ENCODE results near the gene USP20. TPM values are rescaled to one million over a fixed set of nuclear protein-coding genes. Genes with fewer than 3 reads are reported as not detected.
A peak's percentile ranks its signal among the peaks of the same experiment; 100 is the strongest.

Gene USP20
- total and polyA plus RNA-seq, 2 experiments from 2014 or later = 32.7 to 47.3 TPM

DNA sequence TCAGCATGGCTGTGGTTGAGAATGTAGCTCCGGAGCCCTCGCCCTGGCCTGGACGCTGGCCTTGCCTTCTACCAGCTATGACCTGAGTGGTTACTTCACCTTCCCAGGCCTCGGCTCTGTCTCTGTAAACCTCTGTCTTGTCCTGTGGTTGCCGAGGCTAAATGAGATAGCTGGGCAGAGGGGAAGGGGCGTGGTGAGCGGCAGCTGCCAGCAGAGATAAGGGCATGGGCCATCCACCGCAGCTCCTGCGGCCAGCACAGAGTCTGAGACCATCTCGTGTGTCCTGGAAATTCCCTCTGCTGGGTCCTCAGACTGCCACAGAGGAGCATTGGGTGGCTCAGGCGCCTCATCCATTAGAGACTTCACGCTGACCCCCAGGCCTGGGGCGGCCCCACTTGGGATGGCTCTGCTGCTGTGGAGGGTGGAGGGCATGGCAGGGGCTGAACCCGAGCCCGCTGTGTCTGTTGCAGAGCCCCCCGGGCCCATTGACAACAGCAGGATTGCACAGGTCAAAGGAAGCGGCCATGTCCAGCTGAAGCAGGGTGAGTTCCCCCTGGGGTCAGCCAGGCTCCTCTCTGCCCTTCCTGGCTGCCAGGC is 43.9 kb downstream of the USP20 start:
- H3K27ac ChIP-seq = no peak overlapping the region
- no peak for DNase-seq (ENCODE audit: low read depth in 1 of 2, low spot score in 1 of 2)
- H3K4me3 ChIP-seq = no peak overlapping the region
- peaks cover 5% of the 10 kb centered on the region for H3K4me1 ChIP-seq (ENCODE audit: low read depth)
- H3K9me3 ChIP-seq (ENCODE audit: low read depth) = no peaks in the 10 kb centered on the region
- H3K36me3 ChIP-seq = peaks cover 8% of the 10 kb centered on the region
- TF ChIP-seq, protein P1, sequence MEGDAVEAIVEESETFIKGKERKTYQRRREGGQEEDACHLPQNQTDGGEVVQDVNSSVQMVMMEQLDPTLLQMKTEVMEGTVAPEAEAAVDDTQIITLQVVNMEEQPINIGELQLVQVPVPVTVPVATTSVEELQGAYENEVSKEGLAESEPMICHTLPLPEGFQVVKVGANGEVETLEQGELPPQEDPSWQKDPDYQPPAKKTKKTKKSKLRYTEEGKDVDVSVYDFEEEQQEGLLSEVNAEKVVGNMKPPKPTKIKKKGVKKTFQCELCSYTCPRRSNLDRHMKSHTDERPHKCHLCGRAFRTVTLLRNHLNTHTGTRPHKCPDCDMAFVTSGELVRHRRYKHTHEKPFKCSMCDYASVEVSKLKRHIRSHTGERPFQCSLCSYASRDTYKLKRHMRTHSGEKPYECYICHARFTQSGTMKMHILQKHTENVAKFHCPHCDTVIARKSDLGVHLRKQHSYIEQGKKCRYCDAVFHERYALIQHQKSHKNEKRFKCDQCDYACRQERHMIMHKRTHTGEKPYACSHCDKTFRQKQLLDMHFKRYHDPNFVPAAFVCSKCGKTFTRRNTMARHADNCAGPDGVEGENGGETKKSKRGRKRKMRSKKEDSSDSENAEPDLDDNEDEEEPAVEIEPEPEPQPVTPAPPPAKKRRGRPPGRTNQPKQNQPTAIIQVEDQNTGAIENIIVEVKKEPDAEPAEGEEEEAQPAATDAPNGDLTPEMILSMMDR (IDR thresholded peaks at IDR 0.05; ENCODE audit: low read depth, low read length) = no peak
- H3K27me3 ChIP-seq = no peaks in the 10 kb centered on the region

DNA sequence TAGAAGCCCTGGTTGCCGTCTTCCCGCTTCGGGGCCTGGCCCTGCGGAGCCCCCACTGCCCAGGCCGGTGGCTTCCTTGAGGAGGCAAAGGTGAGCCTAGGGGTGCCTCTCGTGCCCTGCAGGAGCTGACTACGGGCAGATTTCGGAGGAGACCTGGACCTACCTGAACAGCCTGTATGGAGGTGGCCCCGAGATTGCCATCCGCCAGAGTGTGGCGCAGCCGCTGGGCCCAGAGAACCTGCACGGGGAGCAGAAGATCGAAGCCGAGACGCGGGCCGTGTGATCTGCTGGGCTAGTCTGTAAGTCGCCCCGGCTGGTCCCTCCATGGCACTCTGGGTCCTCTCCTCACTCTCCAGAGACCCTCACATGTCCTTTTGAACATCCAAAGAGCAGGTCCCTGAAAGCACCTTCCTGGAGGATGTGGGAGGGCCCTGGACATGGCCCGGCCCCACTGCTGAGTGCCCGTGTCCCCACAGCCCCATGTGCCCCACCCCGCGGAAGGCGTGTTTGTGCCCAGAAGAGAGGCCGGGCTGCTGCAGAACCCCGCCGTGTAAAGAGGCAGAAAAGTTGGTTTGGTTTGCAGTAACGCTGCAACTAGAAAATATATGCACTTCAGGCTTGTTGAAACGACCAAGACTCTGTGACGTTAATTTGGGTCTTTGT is 44.9 kb downstream of the USP20 start:
- H3K4me1 ChIP-seq (ENCODE audit: low read depth) = peaks cover 13% of the 10 kb centered on the region
- H3K4me3 ChIP-seq = no peak overlapping the region
- H3K27me3 ChIP-seq = no peaks in the 10 kb centered on the region
- DNase-seq (ENCODE audit: low read depth in 1 of 2, low spot score in 1 of 2) = no peak
- no peak overlapping the region for H3K27ac ChIP-seq
- H3K36me3 ChIP-seq = peaks cover 8% of the 10 kb centered on the region
- no peaks in the 10 kb centered on the region for H3K9me3 ChIP-seq (ENCODE audit: low read depth)
- TF ChIP-seq, protein P1 (IDR thresholded peaks at IDR 0.05; ENCODE audit: low read depth, low read length) = no peak

DNA sequence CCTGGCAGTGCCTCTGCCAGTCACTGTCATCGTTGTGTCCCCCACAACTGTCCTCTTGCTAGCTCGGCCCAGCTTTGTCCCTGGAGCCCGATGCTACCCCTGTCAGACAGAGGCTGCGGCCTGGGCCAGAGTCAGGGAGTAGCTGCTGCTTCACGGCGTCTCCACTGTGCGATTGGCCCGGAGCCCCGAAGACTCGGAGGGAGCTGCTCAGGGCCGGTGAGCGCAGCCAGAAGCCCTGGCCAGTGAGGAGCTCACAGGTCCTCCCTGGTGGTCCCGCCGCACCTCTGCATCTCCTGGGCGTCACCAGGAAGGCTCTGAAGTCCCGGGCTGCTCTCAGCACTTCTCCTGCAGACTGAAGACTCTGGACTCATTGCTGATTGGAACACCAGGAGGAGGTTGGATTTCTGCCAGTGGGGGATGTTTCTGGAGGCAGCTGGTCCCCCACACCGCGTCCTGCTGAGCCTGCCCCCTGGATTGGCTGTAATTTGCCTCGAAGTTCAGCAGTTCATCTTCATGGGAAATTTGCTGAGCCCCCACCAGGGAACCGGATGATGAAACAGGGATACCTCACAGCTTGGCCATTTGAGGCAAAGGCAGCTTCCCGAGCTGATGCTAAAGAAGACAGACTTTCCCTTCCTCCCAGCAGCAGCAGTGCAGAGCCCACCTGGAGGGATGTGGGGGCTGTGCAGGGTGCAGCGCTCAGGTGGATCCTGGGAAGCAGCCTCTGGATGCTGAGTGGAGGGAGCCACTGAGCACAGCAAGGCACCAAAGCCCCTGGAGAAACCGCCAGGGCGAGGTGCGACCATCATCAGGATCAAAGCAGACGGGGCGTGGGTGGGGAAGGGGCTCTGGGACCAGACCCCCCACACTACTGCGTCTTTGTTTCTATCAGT is 45.6 kb downstream of the USP20 start:
- Histone ChIP-seq H3K9me3 (ENCODE audit: low read depth) (no peaks in the 10 kb centered on the region), H3K4me1 (ENCODE audit: low read depth) (peaks cover 21% of the 10 kb centered on the region), H3K27ac (no peak overlapping the region), H3K27me3 (no peaks in the 10 kb centered on the region), H3K36me3 (peaks cover 5% of the 10 kb centered on the region), H3K4me3 (no peak overlapping the region)
- DNase-seq (ENCODE audit: low read depth in 1 of 2, low spot score in 1 of 2) = peak in 1 of 2 donors; percentile 20
- TF ChIP-seq, protein P1 (IDR thresholded peaks at IDR 0.05; ENCODE audit: low read depth, low read length) = no peak

DNA sequence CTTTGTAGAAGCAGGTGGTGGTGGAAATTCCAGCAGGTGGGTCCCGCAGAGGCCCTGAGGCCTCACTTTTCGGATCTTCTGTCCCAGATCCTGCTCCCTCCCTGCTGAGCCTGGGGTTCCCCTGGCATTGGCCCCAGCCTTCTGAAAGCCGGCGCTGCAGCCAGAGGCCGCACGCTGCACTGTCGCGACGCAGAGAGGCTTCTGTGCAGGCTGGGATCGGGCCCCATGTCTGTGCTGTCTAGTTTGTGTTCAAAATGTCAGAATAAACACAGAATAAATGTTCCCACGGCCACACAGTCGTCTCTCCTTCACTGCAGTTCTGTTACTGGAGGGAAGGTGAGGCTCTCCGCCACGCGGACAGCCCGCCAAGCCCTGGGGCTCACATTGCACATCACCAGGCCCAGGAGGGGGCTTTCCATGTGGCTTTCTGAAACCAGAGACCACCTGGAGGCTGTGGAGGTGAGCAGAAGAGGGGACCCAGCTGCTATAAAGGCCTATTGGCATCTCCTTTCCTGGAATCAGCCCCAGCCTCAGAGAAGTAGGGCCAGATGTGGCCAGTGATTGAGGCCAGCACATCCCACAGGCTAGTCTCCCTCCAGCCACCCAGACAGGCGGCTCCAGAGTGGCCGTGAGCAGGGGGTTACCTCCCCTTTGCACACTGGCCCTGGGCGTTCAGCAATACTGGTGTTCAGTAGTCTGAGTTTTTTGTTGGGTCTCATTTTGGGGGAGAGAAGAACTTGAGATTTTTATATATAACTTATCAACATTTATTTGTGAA is 46.5 kb downstream of the USP20 start:
- Histone ChIP-seq H3K27ac (no peak overlapping the region), H3K36me3 (peaks cover 5% of the 10 kb centered on the region), H3K9me3 (ENCODE audit: low read depth) (no peaks in the 10 kb centered on the region), H3K4me1 (ENCODE audit: low read depth) (peaks cover 24% of the 10 kb centered on the region), H3K4me3 (no peak overlapping the region), H3K27me3 (no peaks in the 10 kb centered on the region)
- TF ChIP-seq, protein P1 (IDR thresholded peaks at IDR 0.05; ENCODE audit: low read depth, low read length) = no peak
- DNase-seq (ENCODE audit: low read depth in 1 of 2, low spot score in 1 of 2) = no peak

Data from cardiac muscle cell (in vitro differentiated cells and primary cell).